Loucy (cell line): ENCODE measurements around the gene KRTDAP.

Experiments used
- H2AFZ ChIP-seq: fragments of 200-600 bp; sonication (generic); 2 replicates; pipeline ENCODE4 v1.6.0; 2016; ENCODE audit warnings: antibody characterized with exemption, mild to moderate bottlenecking, low read length, moderate library complexity
- H3F3A ChIP-seq: fragments of 200-600 bp; 2 replicates; pipeline ENCODE4 v1.6.0; 2016; ENCODE audit warnings: antibody characterized with exemption, low read depth, mild to moderate bottlenecking
- H3K27me3 ChIP-seq: fragments of 200-600 bp; sonication (generic); 2 replicates; pipeline ENCODE4 v1.6.1; 2014; ENCODE audit warnings: low read length, mild to moderate bottlenecking; ENCODE audit not compliant: insufficient read depth, poor library complexity, severe bottlenecking
- H3K36me3 ChIP-seq: fragments of 200-600 bp; sonication (generic); 2 replicates; pipeline ENCODE4 v1.6.1; 2016; ENCODE audit warnings: low read length; ENCODE audit not compliant: insufficient read depth
- H3K4me1 ChIP-seq: fragments of 200-600 bp; sonication (generic); 2 replicates; pipeline ENCODE4 v1.5.1; 2014; ENCODE audit warnings: low read length, mild to moderate bottlenecking; ENCODE audit not compliant: insufficient read depth, poor library complexity, severe bottlenecking
- H3K4me2 ChIP-seq: fragments of 200-600 bp; sonication (generic); 2 replicates; pipeline ENCODE4 v1.6.0; 2014; ENCODE audit warnings: antibody characterized with exemption, low read length, low read depth, mild to moderate bottlenecking; ENCODE audit not compliant: poor library complexity, severe bottlenecking
- H3K4me3 ChIP-seq: fragments of 200-600 bp; sonication (generic); 2 replicates; pipeline ENCODE4 v1.5.1; 2014; ENCODE audit warnings: low read length, mild to moderate bottlenecking, mixed read lengths; ENCODE audit not compliant: poor library complexity, severe bottlenecking
- H3K79me2 ChIP-seq: fragments of 200-600 bp; sonication (generic); 2 replicates; pipeline ENCODE4 v1.6.1; 2014; ENCODE audit warnings: low read length; ENCODE audit not compliant: insufficient read depth
- H3K9ac ChIP-seq: fragments of 200-600 bp; sonication (generic); 2 replicates; pipeline ENCODE4 v1.6.0; 2014; ENCODE audit warnings: mild to moderate bottlenecking, low read depth, low read length, moderate library complexity; ENCODE audit not compliant: poor library complexity, severe bottlenecking
- H3K9me2 ChIP-seq: fragments of 200-600 bp; sonication (generic); replicated peaks from 2 replicates; pipeline ENCODE4 v1.6.1; 2016; ENCODE audit warnings: low read depth, low read length, mixed read lengths
- H3K9me3 ChIP-seq: fragments of 200-600 bp; sonication (generic); 2 replicates; pipeline ENCODE4 v1.6.1; 2014; ENCODE audit warnings: mild to moderate bottlenecking, antibody characterized with exemption, low read length, low read depth; ENCODE audit not compliant: insufficient read depth
- H4K20me1 ChIP-seq: fragments of 200-600 bp; sonication (generic); 2 replicates; pipeline ENCODE4 v1.6.0; 2014; ENCODE audit warnings: antibody characterized with exemption, low read length, mild to moderate bottlenecking; ENCODE audit not compliant: insufficient read depth, poor library complexity, severe bottlenecking
- CTCF ChIP-seq: fragments of 200-600 bp; sonication (generic); conservative IDR thresholded peaks from 2 replicates; pipeline ENCODE4 v1.5.1; 2014; ENCODE audit warnings: mild to moderate bottlenecking, antibody characterized with exemption, low read length
- EZH2phosphoT487 ChIP-seq: fragments of 200-600 bp; IDR thresholded peaks from 2 replicates; pipeline ENCODE4 v1.6.1; 2018; ENCODE audit warnings: antibody characterized with exemption, mild to moderate bottlenecking, moderate library complexity, borderline replicate concordance

Gene KRTDAP

DNA sequence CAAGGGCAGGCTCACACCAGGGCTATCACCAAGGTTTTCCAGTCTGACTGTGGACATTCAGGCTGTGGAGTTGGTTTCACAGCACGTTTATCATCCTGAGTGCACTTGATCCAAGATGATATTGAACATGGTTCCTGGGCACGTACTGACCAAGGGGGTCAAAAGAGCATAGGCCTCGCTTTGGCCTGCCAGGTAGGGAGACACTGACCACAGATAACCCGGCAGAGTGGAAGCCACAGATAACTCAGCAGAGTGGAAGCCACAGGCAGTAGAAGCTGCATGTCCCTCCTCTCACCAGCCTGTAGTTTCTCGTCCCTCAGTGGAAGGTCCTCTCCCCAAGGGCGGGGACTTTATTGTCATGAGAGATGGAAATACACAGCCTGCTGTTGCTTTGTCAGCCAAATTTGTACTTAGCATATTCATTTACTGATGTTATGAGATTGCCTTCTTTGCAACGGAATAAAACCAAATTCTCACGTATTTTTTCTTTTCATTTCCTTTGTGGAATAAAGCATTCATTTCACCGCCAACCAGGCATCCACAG is 8.8 kb upstream of the KRTDAP start:
- H3K36me3 ChIP-seq = no peaks in the 10 kb centered on the region
- no peaks in the 10 kb centered on the region for H4K20me1 ChIP-seq
- no peaks in the 10 kb centered on the region for H3F3A ChIP-seq
- H3K27me3 ChIP-seq = no peaks in the 10 kb centered on the region
- no peak overlapping the region for H3K4me3 ChIP-seq
- no peak overlapping the region for H3K9ac ChIP-seq
- TF ChIP-seq EZH2phosphoT487 = no peak
- no peak for TF ChIP-seq CTCF
- no peaks in the 10 kb centered on the region for H3K9me3 ChIP-seq
- H2AFZ ChIP-seq = no peak overlapping the region
- H3K4me2 ChIP-seq = no peak overlapping the region
- H3K9me2 ChIP-seq = no peaks in the 10 kb centered on the region
- H3K79me2 ChIP-seq = no peaks in the 10 kb centered on the region
- H3K4me1 ChIP-seq = no peaks in the 10 kb centered on the region

DNA sequence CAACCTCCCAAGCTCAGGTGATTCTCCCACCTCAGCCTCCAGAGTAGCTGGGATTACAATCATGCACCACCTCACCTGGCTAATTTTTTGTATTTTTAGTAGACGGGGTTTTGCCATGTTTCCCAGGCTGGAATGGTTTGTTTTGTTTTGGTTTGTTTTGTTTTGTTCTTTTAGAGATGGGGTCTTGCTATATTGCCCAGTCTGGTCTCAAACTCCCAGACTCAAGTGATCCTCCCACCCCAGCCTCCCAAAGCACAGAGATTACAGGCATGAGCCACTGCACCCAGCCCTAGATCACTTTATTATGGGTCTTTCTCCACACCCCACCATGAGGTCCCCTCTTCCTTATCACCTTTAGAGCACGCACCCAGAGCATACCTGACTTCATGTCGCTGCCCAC is 8.0 kb upstream of the KRTDAP start:
- Histone ChIP-seq H4K20me1 (no peaks in the 10 kb centered on the region), H3K4me2 (no peak overlapping the region), H3F3A (no peaks in the 10 kb centered on the region), H3K79me2 (no peaks in the 10 kb centered on the region), H3K9ac (no peak overlapping the region), H3K9me2 (no peaks in the 10 kb centered on the region), H3K4me1 (no peaks in the 10 kb centered on the region), H3K36me3 (no peaks in the 10 kb centered on the region), H2AFZ (no peak overlapping the region), H3K4me3 (no peak overlapping the region), H3K27me3 (no peaks in the 10 kb centered on the region), H3K9me3 (no peaks in the 10 kb centered on the region)
- TF ChIP-seq EZH2phosphoT487 (no peak), CTCF (no peak)

GRCh38 chr19:35497406-35497805 is 7.1 kb upstream of the KRTDAP start:
- H3K27me3 ChIP-seq = no peaks in the 10 kb centered on the region
- H3K9me3 ChIP-seq = no peaks in the 10 kb centered on the region
- H2AFZ ChIP-seq = no peak overlapping the region
- H3K79me2 ChIP-seq = no peaks in the 10 kb centered on the region
- no peaks in the 10 kb centered on the region for H3F3A ChIP-seq
- no peaks in the 10 kb centered on the region for H3K4me1 ChIP-seq
- no peaks in the 10 kb centered on the region for H3K9me2 ChIP-seq
- no peak overlapping the region for H3K4me2 ChIP-seq
- H3K4me3 ChIP-seq = no peak overlapping the region
- TF ChIP-seq CTCF (no peak), EZH2phosphoT487 (no peak)
- no peaks in the 10 kb centered on the region for H3K36me3 ChIP-seq
- H4K20me1 ChIP-seq = no peaks in the 10 kb centered on the region
- H3K9ac ChIP-seq = no peak overlapping the region
